ENCODE measurements around the gene TMEM258. TPM values are rescaled to one million over a fixed set of nuclear protein-coding genes. Genes with fewer than 3 reads are reported as not detected.

The TMEM258 gene
- total RNA-seq, 1 donor from 2014 or later = 162 TPM

DNA sequence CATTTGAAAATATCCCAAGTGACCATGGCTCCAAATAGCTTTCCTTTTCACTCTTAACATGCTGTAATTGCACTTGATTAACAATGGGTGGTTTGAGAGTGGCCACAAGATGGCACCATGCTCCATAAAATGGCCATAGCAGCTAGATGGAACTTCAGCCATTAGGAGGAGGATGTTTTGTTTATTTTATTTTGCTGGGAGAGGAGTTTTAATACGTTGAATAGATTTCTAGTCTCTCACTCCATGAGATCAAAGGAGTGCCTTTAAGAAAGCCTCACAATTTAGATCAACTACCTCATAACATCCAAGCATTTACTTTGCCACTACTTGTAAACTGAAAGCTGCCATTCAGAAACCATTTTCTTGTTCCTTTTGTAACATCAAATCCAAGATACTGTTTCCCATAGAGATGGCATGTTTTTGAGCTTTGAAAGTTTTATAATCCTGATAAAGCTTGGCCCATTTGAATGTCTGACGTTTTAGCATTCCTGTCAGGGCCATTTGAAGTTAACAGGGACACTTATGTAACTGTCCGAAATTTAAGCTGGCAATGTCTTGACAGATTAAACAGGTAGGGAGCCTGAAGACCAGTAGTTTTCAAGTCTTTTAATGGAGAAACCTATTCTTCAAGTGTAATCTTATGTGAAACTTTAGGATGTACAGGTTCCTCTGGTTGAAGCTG, 5.0 kb upstream of the TMEM258 start:
- DNase-seq (ENCODE audit: extremely low spot score, unreplicated experiment) = no peak
- Mint-ChIP-seq H3K9me3 (no peaks in the 10 kb centered on the region), H3K27me3 (no peaks in the 10 kb centered on the region), H3K36me3 (peaks cover 7% of the 10 kb centered on the region), H3K4me1 (ENCODE audit: unreplicated experiment) (peaks cover 14% of the 10 kb centered on the region), H3K27ac (peak overlapping the region; percentile 90), H3K4me3 (peak overlapping the region; percentile 59)
- TF ChIP-seq, protein P1, sequence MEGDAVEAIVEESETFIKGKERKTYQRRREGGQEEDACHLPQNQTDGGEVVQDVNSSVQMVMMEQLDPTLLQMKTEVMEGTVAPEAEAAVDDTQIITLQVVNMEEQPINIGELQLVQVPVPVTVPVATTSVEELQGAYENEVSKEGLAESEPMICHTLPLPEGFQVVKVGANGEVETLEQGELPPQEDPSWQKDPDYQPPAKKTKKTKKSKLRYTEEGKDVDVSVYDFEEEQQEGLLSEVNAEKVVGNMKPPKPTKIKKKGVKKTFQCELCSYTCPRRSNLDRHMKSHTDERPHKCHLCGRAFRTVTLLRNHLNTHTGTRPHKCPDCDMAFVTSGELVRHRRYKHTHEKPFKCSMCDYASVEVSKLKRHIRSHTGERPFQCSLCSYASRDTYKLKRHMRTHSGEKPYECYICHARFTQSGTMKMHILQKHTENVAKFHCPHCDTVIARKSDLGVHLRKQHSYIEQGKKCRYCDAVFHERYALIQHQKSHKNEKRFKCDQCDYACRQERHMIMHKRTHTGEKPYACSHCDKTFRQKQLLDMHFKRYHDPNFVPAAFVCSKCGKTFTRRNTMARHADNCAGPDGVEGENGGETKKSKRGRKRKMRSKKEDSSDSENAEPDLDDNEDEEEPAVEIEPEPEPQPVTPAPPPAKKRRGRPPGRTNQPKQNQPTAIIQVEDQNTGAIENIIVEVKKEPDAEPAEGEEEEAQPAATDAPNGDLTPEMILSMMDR (conservative IDR thresholded peaks at IDR 0.05) = peak; percentile 90

DNA sequence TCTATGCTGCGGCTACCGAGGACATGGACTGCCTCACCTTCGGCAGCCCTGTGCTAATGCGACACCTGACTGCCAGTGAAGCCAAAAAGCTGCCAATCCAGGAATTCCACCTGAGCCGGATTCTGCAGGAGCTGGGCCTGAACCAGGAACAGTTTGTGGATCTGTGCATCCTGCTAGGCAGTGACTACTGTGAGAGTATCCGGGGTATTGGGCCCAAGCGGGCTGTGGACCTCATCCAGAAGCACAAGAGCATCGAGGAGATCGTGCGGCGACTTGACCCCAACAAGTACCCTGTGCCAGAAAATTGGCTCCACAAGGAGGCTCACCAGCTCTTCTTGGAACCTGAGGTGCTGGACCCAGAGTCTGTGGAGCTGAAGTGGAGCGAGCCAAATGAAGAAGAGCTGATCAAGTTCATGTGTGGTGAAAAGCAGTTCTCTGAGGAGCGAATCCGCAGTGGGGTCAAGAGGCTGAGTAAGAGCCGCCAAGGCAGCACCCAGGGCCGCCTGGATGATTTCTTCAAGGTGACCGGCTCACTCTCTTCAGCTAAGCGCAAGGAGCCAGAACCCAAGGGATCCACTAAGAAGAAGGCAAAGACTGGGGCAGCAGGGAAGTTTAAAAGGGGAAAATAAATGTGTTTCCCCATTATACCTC, 3.6 kb upstream of the TMEM258 start:
- no peaks in the 10 kb centered on the region for H3K9me3 Mint-ChIP-seq
- no peak overlapping the region for H3K27ac Mint-ChIP-seq
- peaks cover 22% of the 10 kb centered on the region for H3K4me1 Mint-ChIP-seq (ENCODE audit: unreplicated experiment)
- peaks cover 3% of the 10 kb centered on the region for H3K36me3 Mint-ChIP-seq
- TF ChIP-seq, protein P1 (conservative IDR thresholded peaks at IDR 0.05) = no peak
- no peak for DNase-seq (ENCODE audit: extremely low spot score, unreplicated experiment)
- H3K4me3 Mint-ChIP-seq = no peak overlapping the region
- H3K27me3 Mint-ChIP-seq = no peaks in the 10 kb centered on the region

DNA sequence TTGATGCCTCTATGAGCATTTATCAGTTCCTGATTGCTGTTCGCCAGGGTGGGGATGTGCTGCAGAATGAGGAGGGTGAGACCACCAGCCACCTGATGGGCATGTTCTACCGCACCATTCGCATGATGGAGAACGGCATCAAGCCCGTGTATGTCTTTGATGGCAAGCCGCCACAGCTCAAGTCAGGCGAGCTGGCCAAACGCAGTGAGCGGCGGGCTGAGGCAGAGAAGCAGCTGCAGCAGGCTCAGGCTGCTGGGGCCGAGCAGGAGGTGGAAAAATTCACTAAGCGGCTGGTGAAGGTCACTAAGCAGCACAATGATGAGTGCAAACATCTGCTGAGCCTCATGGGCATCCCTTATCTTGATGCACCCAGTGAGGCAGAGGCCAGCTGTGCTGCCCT, 3.1 kb upstream of the TMEM258 start:
- no peak for DNase-seq (ENCODE audit: extremely low spot score, unreplicated experiment)
- Mint-ChIP-seq H3K27ac (no peak overlapping the region), H3K27me3 (no peaks in the 10 kb centered on the region), H3K4me3 (peak overlapping the region; percentile 65), H3K36me3 (peaks cover 2% of the 10 kb centered on the region), H3K4me1 (ENCODE audit: unreplicated experiment) (peaks cover 20% of the 10 kb centered on the region), H3K9me3 (no peaks in the 10 kb centered on the region)
- TF ChIP-seq, protein P1 (conservative IDR thresholded peaks at IDR 0.05) = no peak

DNA sequence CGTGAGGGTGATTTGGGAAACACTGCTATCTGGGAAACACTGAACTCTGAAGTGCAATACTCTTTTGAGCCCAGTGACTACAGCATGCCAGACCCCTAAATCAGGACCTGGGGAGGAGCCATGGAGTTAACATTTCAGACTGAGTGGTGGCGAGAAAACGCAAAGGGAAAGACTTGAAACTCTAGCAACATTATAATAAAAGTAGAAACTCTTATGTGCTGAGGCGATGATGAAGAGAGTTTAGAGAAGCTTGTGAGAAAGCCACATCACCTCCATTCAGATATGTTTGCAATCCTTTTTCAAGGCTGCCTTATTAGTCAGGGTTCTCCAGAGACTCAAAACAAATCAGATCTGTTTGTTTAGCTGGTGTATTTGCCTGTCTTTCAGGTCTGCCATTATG, 2.2 kb upstream of the TMEM258 start:
- peaks cover 18% of the 10 kb centered on the region for H3K4me1 Mint-ChIP-seq (ENCODE audit: unreplicated experiment)
- H3K4me3 Mint-ChIP-seq = no peak overlapping the region
- H3K27ac Mint-ChIP-seq = no peak overlapping the region

DNA sequence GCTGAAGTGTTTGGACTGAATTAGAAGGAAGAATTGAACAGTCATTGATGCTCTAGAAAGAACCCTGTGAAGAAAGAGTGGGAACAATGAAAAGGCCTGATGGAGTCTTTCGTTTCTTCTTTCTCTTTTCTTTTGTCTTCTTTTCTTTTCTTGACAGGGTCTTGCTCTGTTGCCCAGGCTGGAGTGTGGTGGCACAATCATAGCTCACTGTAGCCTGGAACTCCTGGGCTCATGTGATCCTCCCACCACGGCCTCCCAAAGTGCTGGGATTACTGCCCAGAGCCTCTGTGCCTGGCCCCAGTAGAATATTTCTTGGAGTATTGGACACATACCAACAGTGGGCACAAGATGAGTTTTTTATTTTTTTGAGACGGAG, 1.4 kb upstream of the TMEM258 start:
- Mint-ChIP-seq H3K27me3 (no peaks in the 10 kb centered on the region), H3K4me1 (ENCODE audit: unreplicated experiment) (peaks cover 18% of the 10 kb centered on the region), H3K9me3 (no peaks in the 10 kb centered on the region), H3K4me3 (peak overlapping the region; percentile 98), H3K27ac (peak overlapping the region; percentile 98), H3K36me3 (peaks cover 4% of the 10 kb centered on the region)
- TF ChIP-seq, protein P1 (conservative IDR thresholded peaks at IDR 0.05) = no peak
- DNase-seq (ENCODE audit: extremely low spot score, unreplicated experiment) = no peak

More for the DNA sequence above, 2.2 kb upstream of the TMEM258 start:
- Mint-ChIP-seq H3K27me3 (no peaks in the 10 kb centered on the region), H3K36me3 (peaks cover 2% of the 10 kb centered on the region), H3K9me3 (no peaks in the 10 kb centered on the region)
- TF ChIP-seq, protein P1 (conservative IDR thresholded peaks at IDR 0.05) = no peak
- DNase-seq (ENCODE audit: extremely low spot score, unreplicated experiment) = no peak

All from type B pancreatic cell (in vitro differentiated cells).